HG02884 (cell line): ENCODE data around the gene SCAMP5.
A peak's percentile ranks its signal among the peaks of the same experiment; 100 is the strongest.

Experiments
- ATAC-seq: cut with Tn5 transposase; IDR thresholded peaks from one replicate; pipeline ENCODE4 v1.9.1; 2021; ENCODE audit warnings: mild to moderate bottlenecking, moderate library complexity; ENCODE audit not compliant: unreplicated experiment

The SCAMP5 gene

DNA sequence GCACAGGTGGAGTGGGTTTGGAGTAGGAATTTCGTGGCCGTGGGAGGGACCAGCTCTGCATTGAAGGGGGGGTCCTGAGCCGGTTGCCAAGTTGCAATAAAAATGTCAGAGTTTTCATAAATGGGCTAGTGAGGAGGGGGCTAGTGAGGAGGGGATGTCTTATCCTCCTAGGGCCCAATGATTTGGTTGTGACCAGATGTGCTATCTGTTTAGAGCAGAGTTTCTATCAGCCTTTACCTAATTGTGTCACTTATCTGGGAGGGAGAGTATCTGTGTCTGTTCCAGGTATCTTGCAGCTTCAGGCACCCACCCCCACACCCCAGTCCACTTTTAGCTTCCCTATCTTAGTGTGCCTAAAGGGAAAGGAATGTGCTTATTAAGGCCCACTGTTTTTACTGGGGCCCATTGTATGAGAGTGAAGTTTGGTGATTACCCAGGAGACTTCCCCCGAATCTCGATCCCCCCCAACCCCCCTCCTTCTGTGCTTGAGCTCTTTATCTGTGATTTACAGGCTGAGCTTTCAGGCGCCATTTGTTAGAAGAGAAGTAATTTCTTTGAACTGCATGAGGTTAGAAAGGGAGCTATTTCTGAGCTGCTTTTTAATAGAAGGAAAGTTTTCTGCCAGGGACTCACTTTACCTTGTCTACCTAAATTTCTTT lies 70.6 kb downstream of the SCAMP5 start:
- ATAC-seq = no peak

DNA sequence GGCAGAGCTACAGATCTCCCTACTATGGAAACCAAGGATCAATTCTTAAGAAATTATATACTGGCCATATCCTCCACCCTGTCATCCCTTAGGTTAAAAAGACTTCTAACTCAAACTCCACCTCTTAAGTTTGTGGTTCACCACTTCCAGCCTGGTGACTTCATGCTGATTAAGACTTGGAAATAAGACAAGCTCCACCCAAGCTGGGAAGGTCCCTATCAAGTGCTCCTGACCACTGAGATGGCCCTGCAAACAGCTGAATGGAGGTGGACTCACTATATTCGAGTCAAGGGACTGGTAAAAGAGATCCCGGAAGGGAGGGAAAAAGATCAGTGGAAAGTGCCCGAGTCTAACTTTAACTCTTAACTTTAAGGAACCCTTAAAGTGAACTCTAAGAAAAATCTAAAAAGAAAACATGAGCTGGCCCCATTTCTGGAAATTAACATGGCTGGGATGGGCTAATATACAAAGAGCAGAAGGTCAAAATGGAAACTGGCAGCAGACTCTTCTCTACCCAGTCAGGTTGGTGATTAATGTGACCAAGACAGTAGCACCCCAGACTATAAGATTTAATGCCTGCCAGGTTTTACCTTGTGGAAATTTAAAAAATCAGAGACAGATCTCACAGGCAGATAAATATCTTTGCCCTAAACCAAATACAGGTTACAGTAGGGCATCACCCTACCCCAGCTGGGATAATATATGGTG lies 71.9 kb downstream of the SCAMP5 start:
- no peak for ATAC-seq

DNA sequence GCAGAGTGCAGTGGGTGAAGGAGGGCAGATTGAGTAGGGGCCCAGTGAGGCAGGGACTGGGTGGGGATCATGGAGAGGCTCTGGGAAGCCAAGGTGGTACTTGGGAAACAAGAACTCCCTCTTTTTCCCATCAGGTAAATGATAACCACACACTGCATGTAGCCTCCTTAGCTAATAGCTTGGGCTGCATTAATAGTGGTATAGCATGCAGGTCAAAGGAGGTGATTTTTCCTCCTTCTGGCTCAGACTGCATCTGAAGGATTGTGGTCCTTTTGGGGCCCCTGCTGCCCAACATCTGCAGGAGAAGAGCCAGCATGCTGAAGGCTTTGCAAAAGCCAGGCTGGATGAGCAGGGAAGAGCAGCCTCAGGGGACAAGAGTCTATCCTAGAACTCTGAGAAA lies 73.4 kb downstream of the SCAMP5 start:
- no peak for ATAC-seq

DNA sequence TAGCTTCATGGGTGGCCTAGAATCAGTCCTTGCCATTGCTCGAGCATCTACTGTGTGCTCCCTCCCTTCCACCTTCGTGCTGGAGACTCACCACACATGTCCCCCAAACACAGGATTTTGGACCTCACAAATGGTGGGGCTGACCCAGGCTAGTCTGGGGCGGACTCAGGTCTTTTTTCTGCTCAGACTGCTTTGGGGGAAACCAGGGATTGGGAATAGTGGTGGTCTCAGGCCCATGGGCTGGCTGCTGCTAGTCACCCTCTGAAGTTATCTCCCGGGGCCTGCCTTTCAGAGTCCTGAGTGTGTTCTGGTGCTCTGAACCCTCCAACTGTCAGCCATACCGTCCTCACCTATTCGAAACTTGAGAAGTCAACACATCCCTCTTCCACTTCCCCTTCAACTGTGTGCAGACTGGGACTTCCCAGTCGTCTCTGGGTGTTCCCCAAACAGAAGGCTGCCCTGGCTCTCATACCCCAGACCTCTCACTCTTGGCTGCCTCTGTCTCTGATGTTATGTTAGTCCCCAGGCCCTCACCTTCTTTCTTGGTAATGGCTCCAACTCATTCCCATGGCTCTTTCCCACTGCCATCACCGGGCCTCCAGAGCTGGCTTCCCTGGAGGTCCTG lies 74.0 kb downstream of the SCAMP5 start:
- peak; percentile 63 for ATAC-seq

DNA sequence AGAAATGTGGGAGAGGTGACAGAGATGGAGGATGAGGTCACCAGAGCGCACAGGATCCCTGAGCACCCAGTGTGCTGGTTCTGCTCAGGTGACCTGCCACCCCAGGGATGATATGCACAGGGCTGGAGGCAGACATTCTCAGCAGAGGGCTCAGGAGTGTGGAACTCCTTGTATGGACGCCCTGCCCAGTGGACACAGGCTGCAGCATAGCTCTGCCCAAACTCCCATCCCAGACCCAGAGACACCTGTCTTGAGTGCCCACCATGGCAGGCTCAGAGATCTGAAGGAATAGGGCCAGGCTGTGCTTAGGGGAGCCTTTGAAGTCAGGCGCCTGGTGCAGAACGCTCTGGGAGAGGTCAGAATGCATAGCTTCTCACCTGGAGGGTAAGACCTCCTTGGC lies 75.3 kb downstream of the SCAMP5 start:
- no peak for ATAC-seq
